Fibroblast of skin of right quadriceps (primary cell): ENCODE measurements around the gene RBBP8NL.

Experiments used
- DNase-seq: peaks from one replicate; pipeline ENCODE4 v3.0.0-alpha.2; 2013

Gene RBBP8NL

DNA sequence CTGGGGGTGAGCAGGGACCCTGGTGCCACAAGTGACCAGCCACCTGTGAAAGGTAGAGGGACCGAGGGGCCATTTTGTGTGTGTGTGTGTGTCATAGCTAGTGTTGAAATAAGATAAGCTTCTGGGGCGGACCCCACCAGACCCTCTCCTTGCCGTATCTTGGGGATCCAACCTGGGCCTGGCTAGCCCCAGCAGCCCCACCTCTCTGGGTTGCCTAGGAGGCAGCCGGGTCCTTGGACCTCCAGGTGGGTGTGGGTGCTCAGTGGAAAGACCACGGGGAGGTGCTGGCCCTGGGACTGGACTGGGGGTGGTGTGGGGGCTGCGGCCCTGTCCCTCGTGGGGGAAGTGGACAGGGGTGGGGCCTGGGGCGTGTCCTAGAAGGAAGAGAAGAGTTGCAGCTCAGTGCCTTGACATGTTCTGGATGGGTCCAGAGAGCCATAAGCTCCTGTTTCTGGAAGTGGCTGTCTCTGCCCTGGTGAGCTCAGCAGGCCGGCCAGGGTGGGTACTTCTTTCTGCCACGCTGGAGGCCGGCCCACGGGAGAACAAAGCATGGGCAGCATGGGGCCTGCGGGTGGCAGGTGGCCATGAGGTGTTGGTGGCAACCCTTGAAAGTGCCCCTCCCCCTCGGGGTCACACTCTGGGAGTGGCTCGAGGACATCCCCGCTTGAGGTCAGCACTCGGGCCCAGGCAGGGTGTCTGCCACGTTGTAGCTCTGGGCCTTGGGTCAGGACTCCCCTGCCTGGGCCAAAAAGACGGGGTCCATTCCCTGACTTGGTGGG is 8.4 kb downstream of the RBBP8NL start:
- no peak for DNase-seq

DNA sequence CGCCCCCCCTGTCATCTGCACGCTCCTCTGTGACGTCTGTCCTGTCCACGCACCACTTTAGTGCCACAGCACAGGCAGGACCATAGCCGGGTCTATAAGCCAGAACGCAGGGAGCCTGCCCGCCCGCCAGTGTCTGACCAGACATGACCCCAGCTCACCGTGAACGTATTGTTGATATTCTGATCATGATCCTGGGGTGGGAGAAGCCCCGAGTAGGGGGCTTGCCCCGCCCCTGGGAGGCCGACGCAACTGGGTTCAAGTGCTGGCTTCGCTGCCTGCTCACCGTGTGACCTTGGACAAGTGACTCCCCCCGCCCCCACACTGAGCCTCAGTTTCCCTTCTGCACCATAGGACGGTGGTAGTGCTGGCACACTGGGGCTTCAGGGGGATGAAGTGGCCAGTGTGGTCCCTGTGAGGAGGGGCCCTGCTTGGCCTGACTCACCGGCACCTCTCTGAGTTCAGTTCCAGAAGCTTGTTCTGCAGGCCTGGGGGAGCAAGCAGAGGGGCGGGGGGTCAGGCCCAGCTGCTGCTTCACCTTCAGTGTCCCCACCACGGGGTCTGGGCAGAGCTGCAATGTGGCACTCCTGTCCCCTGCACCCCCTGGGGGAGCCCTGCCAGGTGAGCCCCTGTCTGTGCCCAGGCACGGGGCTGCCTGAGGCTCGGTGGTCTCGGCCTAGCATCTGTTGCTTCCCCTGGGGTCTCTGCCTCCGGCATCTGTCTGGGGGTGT is 9.2 kb downstream of the RBBP8NL start:
- no peak for DNase-seq

DNA sequence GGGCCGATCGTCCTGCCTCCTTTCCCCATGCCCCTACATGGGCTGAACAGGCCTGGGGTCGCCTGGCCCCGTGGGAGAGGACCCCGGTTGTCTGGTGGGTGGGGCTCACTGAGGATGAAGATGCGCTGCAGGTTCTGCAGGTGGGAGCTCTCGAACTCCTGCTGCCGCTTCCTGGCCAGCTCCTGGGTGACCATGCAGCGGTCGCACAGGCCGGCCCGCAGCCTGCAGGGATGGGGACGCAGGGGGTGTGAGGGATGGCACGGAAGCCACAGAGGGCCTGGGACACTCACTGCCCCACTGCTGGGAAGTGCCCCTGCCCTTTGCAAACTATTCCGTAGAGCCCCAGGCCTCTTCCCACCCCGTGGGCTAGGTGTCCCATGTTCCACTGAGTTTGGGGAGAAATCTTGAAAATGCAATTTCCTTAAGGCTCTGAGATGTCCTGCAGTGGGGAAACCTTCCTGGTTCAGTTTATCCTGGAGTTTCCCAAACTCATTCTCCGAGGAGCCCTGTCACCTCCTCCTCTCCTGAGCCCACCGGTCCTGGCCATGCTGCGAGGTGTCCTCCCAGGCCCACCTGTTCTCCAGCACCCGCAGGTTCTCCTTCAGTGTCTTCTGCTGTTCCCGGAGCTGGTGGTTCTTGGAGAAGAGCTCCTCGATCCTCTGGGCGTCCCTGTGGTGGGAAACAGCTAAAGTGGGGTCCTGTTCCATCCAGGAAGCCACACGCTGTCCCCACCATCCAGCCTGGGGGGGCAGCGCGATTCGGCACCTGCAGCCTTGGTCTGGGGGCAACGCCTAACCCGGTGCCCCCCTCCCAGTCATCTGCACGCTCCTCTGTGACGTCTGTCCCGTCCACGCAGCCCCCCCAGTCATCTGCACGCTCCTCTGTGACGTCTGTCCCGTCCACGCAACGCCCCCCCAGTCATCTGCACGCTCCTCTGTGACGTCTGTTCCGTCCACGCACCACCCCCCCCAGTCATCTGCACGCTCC is 10.4 kb downstream of the RBBP8NL start:
- DNase-seq, result no peak

DNA sequence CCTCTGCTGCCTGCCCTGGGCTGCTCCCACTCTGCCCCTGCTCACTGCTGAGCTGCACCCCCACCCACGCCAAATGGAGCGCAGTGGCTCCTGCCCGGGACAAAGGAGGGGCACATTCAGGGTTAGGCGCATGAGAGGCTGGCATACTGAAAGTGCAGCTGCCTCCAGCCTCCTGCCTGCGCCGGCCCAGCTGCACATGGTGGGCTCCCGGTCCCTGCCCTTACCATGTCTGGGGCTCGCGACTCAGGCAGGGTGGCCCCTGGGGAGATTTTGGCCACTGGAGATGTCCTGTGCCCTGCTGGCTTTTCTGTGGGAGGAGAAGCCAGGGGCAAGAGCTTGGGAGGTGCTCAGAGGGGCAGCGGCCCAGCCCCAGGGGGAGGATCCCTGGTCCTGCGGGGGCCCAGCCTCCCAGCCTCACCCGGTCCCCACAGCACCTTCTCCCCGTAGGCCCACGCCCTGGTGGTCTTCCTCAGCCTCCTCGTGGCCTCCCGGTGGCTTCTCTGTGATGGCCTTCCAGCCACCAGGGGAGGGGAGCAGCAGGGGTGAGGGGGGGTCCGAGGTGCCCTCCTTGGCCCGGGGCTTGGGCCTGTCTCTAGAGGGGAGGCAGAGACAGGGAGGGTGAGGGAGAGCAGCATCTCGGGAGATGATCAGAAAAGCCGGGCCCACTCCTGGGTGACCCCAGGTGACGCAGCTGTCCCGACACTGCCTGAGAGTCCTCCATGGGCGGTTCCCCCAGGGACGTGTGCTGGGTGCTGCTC is 11.8 kb downstream of the RBBP8NL start:
- no peak for DNase-seq

- DNase-seq, result no peak
These were observed 13.3 kb downstream of the RBBP8NL start for GRCh38 chr20:62413896-62414481.

DNA sequence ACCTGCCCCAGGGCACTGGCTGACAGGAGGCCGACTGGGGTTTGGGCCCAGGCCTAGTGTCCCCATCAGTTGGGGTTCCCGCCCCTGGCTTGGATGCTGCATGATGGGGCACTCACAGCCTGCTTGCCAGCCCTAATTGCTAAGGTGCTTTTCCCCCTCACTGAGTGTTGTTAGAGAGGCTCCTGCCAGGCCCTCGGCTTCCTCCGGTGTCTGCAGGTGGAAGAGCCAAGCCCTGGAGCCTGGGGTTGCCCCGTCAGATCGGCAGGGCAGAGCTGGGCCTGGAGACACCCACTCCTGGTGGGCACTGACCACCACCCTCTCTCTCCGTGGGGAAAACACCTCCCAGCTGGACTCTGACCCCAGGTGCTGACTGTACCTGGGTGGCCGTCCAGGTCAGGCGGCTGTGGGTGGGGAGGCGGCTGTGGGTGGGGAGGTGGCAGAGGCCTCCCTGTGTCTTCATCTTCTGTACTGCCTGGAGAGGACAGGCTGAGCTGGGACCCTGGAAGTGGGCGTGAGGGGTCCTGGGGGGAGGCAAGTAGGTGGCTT is 14.2 kb downstream of the RBBP8NL start:
- no peak for DNase-seq

GRCh38 chr20:62412194-62413024 is 14.9 kb downstream of the RBBP8NL start:
- no peak for DNase-seq

GRCh38 chr20:62411479-62412193 is 15.7 kb downstream of the RBBP8NL start:
- no peak for DNase-seq

GRCh38 chr20:62410746-62411478 is 16.4 kb downstream of the RBBP8NL start:
- DNase-seq, result no peak

DNA sequence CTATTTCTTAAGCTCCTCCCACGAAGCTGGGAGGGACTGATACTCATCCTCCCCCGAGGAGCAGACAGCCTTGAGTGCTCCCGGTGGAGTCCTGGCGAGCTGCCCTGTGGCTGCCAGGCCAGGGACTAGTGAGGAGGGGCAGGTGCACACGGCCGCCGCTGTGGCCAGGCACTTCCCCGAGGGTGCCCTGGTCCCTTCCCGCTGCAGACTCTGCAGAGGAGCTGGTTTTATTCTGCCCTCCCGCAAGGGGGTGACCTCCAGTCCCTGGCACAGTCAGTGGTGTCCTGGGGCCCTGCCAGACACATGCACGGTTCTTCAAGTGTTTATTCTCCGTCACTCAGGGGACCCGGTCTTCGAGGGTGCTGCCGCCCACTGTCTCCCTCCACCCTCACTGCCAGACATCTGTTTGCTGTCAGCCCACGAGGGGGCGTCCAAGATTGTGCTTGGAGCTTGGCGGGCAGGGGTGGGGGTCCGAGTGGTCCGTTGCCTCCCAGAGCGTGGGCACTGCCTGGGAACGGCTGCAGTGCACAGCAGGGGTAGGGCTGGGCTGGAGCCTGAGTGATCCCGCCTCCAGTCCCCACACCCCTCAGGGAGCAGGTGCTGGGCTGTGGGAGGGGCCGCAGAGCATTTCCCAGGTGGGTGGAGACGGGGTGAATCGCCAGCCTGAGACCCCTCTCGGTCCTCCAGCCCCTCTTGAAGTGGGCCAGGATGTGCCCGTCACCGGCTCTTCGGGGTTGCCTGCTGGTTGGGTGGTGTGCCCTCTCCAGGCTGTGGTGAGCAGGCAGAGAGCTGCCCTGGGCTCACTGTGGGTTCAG is 17.2 kb downstream of the RBBP8NL start:
- no peak for DNase-seq

- no peak for DNase-seq
These were observed 18.1 kb downstream of the RBBP8NL start for GRCh38 chr20:62409086-62409853.

DNA sequence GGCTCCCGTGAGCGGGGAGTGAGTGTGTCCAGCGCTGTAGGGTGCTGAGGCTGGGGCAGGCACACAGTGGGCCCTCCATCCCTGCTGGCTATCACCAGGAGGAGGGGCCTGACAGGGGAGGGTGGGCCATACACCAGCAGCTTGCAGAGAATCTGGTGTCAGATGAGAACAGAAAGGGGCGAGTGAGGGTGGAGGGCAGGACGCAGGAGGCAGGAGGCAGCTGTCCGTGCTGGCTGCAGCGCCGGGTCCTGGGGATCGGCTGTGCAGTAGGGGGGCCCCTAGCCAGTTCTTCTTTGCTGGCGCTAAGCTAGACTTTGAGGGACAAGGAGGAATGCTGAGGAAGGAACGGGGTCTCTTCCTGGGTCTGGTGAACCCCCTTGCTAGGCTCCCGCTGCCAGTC is 18.7 kb downstream of the RBBP8NL start:
- DNase-seq, result no peak

- no peak for DNase-seq
These were observed 19.3 kb downstream of the RBBP8NL start for GRCh38 chr20:62408055-62408454.

- DNase-seq, result peak; percentile 92
These were observed 19.9 kb downstream of the RBBP8NL start, which contains the start of gene CABLES2 for GRCh38 chr20:62407221-62407992. CABLES2 (minus strand) TSS chr20:62407285; CDS start chr20:62407276, 9 bp downstream.

- DNase-seq, result no peak
These were observed 20.6 kb downstream of the RBBP8NL start for GRCh38 chr20:62406635-62407176.

DNA sequence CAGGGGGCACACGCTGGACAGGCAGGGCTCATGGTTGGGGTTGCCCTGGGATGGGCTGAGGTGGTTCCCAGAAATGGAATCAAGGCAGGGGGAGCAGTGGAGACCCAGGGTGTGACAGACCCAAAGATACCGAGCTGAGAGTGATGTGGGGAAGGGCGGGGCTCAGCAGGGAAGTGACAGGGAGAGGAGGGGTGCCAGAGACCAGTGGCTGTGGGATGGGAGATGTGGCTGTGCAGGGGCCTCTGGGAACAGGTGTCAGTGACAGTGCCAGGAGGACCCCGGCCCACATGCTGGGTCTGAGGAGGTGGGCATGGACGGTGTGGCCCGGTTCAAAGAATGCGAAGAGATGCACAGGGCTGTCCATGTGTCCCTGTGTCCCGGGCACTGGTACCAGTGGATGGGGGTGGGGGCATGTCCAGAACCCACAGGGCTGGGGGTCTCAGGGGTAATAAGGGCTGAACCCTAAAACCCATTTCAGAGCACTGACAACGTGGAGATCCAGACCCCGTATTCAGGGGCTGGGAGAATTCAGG is 21.3 kb downstream of the RBBP8NL start:
- DNase-seq, result no peak
